ENCODE data around the gene SMIM41. TPM values are rescaled to one million over a fixed set of nuclear protein-coding genes. Genes with fewer than 3 reads are reported as not detected.

SMIM41 gene
- polyA plus RNA-seq, 2 of the 4 experiments (the other 2 are of a cell fraction) = not detected

DNA sequence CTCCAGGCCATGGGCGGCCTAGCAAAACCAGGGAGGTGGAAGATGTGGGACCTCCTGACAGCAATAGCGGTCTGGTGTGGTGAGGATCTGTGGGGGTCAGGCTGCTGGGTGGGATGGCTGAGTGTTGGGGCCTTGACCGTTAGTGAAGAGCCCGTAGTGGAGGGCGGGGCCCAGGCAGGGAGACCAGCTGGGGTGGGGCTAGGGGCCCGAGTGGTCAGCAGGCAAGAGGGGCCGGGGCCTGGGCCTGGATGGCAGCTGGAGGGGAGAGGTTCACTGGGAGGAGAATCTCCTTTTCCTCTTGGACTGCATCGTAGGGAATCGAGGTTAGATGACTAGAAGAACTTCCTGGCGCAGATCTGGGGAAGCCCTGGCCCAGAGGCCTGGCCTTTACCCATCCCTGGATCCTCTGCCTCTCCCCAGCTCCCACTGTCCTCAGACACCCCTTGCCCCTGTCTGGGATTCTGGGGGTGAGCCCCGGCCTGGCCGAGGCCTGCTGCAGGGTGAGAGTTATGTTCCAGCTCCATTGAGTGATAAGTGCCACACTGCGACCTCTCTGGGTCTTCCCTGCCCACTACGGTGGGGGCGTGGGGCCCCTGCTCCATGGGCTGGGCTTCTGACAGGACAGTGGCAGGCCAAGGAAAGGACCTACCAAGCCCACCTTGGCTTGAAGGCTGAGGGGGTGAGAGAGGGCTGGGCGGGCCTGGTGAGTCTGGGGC is 65.2 kb downstream of the SMIM41 start:
- H3K4me3 ChIP-seq = no peak overlapping the region
- H3K27ac ChIP-seq = peak overlapping the region; percentile 100
- ChIA-PET CTCF (interaction anchor here (0.8 to 19.3 kb wide), 46 partner anchors 9 to 851 kb away, joined by 3 to 833 read pairs (median 6); partner anchors contain the start of gene KRT71), POLR2A (interaction anchor here (1.5 to 1.9 kb wide), 4 partner anchors 104 to 735 kb away, joined by 4 to 6 read pairs (median 4); no protein-coding TSS in a partner anchor)
- DNase-seq (ENCODE audit: low read depth in 1 of 2, low spot score in 1 of 2) = peak in 1 of 2 experiments; percentile 44
- ATAC-seq = no peak
- peaks cover 69% of the 10 kb centered on the region for H3K4me1 ChIP-seq
- H3K4me2 ChIP-seq = peak overlapping the region; percentile 76
- H3K9me3 ChIP-seq = no peaks in the 10 kb centered on the region
- no peak for FAIRE-seq
- WGBS (ENCODE audit: missing lambda C conversion rate) = 78% methylated on average over 16 of the region's 16 CpGs
- TF ChIP-seq CBX8 (IDR thresholded peaks at IDR 0.05) (no peak), SMC3 (IDR thresholded peaks at IDR 0.05) (no peak), RAD21 (conservative IDR thresholded peaks at IDR 0.05 in 1 of 2, IDR thresholded peaks at IDR 0.05 in 1 of 2) (no peak), FOSB (CRISPR knock-in tag; IDR thresholded peaks at IDR 0.05) (0 out of 2 replicates have a peak, but pooled peaks have one; percentile 31), NPAS2 (CRISPR knock-in tag; IDR thresholded peaks at IDR 0.05; ENCODE audit: borderline replicate concordance) (no peak), KDM5A (IDR thresholded peaks at IDR 0.05) (no peak), KDM1A (IDR thresholded peaks at IDR 0.05; ENCODE audit: low read depth) (no peak), RCOR1 (IDR thresholded peaks at IDR 0.05; ENCODE audit: low read depth, low read length) (no peak), ESRRA (IDR thresholded peaks at IDR 0.05; ENCODE audit: borderline replicate concordance, low read length) (no peak), RNF2 (IDR thresholded peaks at IDR 0.05; ENCODE audit: borderline replicate concordance, low read depth) (no peak), ZSCAN20 (CRISPR knock-in tag; IDR thresholded peaks at IDR 0.05) (no peak), FOXS1 (CRISPR knock-in tag; IDR thresholded peaks at IDR 0.05) (0 out of 2 replicates have a peak, but pooled peaks have one; percentile 59), JUNB (IDR thresholded peaks at IDR 0.05) (no peak), EHF (CRISPR knock-in tag; IDR thresholded peaks at IDR 0.05) (no peak; the same call in 1 of the 2 replicates), HOXA7 (CRISPR knock-in tag; IDR thresholded peaks at IDR 0.05) (no peak), RARB (CRISPR knock-in tag; IDR thresholded peaks at IDR 0.05) (no peak), BHLHE40 (IDR thresholded peaks at IDR 0.05; ENCODE audit: low read depth, low read length) (no peak), RFX5 (IDR thresholded peaks at IDR 0.05) (no peak), HOXB5 (CRISPR knock-in tag; IDR thresholded peaks at IDR 0.05) (no peak; the same call in 1 of the 2 replicates), ZC3H11A (IDR thresholded peaks at IDR 0.05) (no peak), PHF8 (IDR thresholded peaks at IDR 0.05; ENCODE audit: borderline replicate concordance, low read depth) (no peak), NR3C1 (IDR thresholded peaks at IDR 0.05) (no peak), NFE2L2 (conservative IDR thresholded peaks at IDR 0.05; ENCODE audit: low read length) (no peak), MAFK (IDR thresholded peaks at IDR 0.05; ENCODE audit: partially characterized antibody) (no peak), ZNF302 (CRISPR knock-in tag; IDR thresholded peaks at IDR 0.05) (peak; percentile 18; the same call in 1 of the 2 replicates), TP53 (CRISPR knock-in tag; IDR thresholded peaks at IDR 0.05) (no peak; the same call in 1 of the 2 replicates), CBX2 (IDR thresholded peaks at IDR 0.05; ENCODE audit: borderline replicate concordance, low read depth) (no peak), HEYL (CRISPR knock-in tag; IDR thresholded peaks at IDR 0.05) (0 out of 2 replicates have a peak, but pooled peaks have one; percentile 32), MAZ (IDR thresholded peaks at IDR 0.05; ENCODE audit: borderline replicate concordance, low read depth, low read length) (no peak), HOXB13 (CRISPR knock-in tag; IDR thresholded peaks at IDR 0.05; ENCODE audit: low read depth) (peak; percentile 79)
- TF ChIP-seq, protein P1, sequence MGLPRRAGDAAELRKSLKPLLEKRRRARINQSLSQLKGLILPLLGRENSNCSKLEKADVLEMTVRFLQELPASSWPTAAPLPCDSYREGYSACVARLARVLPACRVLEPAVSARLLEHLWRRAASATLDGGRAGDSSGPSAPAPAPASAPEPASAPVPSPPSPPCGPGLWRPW (IDR thresholded peaks at IDR 0.05) = no peak
- TF ChIP-seq, protein P2, sequence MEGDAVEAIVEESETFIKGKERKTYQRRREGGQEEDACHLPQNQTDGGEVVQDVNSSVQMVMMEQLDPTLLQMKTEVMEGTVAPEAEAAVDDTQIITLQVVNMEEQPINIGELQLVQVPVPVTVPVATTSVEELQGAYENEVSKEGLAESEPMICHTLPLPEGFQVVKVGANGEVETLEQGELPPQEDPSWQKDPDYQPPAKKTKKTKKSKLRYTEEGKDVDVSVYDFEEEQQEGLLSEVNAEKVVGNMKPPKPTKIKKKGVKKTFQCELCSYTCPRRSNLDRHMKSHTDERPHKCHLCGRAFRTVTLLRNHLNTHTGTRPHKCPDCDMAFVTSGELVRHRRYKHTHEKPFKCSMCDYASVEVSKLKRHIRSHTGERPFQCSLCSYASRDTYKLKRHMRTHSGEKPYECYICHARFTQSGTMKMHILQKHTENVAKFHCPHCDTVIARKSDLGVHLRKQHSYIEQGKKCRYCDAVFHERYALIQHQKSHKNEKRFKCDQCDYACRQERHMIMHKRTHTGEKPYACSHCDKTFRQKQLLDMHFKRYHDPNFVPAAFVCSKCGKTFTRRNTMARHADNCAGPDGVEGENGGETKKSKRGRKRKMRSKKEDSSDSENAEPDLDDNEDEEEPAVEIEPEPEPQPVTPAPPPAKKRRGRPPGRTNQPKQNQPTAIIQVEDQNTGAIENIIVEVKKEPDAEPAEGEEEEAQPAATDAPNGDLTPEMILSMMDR (IDR thresholded peaks at IDR 0.05) = no peak
- TF ChIP-seq, protein P3, sequence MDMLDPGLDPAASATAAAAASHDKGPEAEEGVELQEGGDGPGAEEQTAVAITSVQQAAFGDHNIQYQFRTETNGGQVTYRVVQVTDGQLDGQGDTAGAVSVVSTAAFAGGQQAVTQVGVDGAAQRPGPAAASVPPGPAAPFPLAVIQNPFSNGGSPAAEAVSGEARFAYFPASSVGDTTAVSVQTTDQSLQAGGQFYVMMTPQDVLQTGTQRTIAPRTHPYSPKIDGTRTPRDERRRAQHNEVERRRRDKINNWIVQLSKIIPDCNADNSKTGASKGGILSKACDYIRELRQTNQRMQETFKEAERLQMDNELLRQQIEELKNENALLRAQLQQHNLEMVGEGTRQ (IDR thresholded peaks at IDR 0.05) = no peak
- TF ChIP-seq, protein P4, sequence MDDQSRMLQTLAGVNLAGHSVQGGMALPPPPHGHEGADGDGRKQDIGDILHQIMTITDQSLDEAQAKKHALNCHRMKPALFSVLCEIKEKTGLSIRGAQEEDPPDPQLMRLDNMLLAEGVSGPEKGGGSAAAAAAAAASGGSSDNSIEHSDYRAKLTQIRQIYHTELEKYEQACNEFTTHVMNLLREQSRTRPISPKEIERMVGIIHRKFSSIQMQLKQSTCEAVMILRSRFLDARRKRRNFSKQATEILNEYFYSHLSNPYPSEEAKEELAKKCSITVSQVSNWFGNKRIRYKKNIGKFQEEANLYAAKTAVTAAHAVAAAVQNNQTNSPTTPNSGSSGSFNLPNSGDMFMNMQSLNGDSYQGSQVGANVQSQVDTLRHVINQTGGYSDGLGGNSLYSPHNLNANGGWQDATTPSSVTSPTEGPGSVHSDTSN (IDR thresholded peaks at IDR 0.05) = no peak
- TF ChIP-seq, protein P5, sequence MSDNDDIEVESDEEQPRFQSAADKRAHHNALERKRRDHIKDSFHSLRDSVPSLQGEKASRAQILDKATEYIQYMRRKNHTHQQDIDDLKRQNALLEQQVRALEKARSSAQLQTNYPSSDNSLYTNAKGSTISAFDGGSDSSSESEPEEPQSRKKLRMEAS (IDR thresholded peaks at IDR 0.05) = no peak
- TF ChIP-seq, protein P6, sequence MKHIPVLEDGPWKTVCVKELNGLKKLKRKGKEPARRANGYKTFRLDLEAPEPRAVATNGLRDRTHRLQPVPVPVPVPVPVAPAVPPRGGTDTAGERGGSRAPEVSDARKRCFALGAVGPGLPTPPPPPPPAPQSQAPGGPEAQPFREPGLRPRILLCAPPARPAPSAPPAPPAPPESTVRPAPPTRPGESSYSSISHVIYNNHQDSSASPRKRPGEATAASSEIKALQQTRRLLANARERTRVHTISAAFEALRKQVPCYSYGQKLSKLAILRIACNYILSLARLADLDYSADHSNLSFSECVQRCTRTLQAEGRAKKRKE (CRISPR knock-in tag; IDR thresholded peaks at IDR 0.05; ENCODE audit: low read depth) = peak; percentile 59
